ENCODE measurements around the gene PLVAP. TPM values are rescaled to one million over a fixed set of nuclear protein-coding genes. Genes with fewer than 3 reads are reported as not detected.

The PLVAP gene
- total RNA-seq, 1 experiment from 2014 or later = not detected

GRCh38 chr19:17320435-17320834 lies 56.7 kb downstream of the PLVAP start:
- Histone ChIP-seq H4K91ac (ENCODE audit: insufficient read length, low read depth, low read length) (no peak overlapping the region), H2AFZ (ENCODE audit: low read length) (no peak overlapping the region), H2AK5ac (ENCODE audit: insufficient read length, low read length) (no peak overlapping the region), H3K9me3 (ENCODE audit: control insufficient read depth, low read depth, low read length) (no peaks in the 10 kb centered on the region), H3K23me2 (ENCODE audit: insufficient read length, low read depth, low read length, poor library complexity, severe bottlenecking) (no peaks in the 10 kb centered on the region), H4K8ac (replicated peaks; ENCODE audit: insufficient read length, low read depth, low read length) (no peak overlapping the region), H2BK20ac (ENCODE audit: low read depth, low read length, poor library complexity, severe bottlenecking) (no peak overlapping the region), H2BK12ac (ENCODE audit: insufficient read length, low read depth, low read length) (no peak overlapping the region), H3K4me2 (ENCODE audit: insufficient read depth, insufficient read length, low read length) (no peak overlapping the region), H2BK120ac (ENCODE audit: low read depth, low read length, poor library complexity, severe bottlenecking) (no peak overlapping the region), H3K18ac (ENCODE audit: insufficient read length, low read depth, low read length) (no peak overlapping the region), H4K20me1 (ENCODE audit: control insufficient read depth, insufficient read depth, insufficient read length) (no peaks in the 10 kb centered on the region), H3K27ac (ENCODE audit: insufficient read length, low read depth, low read length) (no peak overlapping the region), H3K79me1 (ENCODE audit: insufficient read depth, low read depth, low read length, poor library complexity, severe bottlenecking) (no peaks in the 10 kb centered on the region), H3K23ac (ENCODE audit: insufficient read length, low read depth, low read length) (no peak overlapping the region), H3K4ac (ENCODE audit: low read depth, low read length) (no peak overlapping the region), H3K9ac (ENCODE audit: extremely low read depth, insufficient read length, low read length) (no peak overlapping the region), H3K79me2 (ENCODE audit: insufficient read depth, low read length) (no peaks in the 10 kb centered on the region), H3K14ac (ENCODE audit: insufficient read depth, low read length) (no peak overlapping the region), H4K5ac (ENCODE audit: insufficient read length, low read depth, low read length) (no peak overlapping the region), H3K4me1 (ENCODE audit: insufficient read depth, low read length) (no peaks in the 10 kb centered on the region), H3K56ac (ENCODE audit: insufficient read length, low read depth, low read length) (no peak overlapping the region), H2BK5ac (ENCODE audit: insufficient read length, low read length) (no peak overlapping the region), H3K27me3 (ENCODE audit: insufficient read depth, low read length) (no peaks in the 10 kb centered on the region), H3T11ph (ENCODE audit: low read length) (no peak overlapping the region), H2BK15ac (ENCODE audit: low read depth, low read length) (no peak overlapping the region)
- Mint-ChIP-seq H3K27me3 (ENCODE audit: low read depth) (peaks cover 2% of the 10 kb centered on the region; the same call in 1 of the 2 replicates), H3K36me3 (ENCODE audit: insufficient read depth in 1 of 3, low read depth in 3 of 3) (peaks cover 21 to 53% (median 36%) of the 10 kb centered on the region in 3 experiments; a peak in 6 of 7 replicates), H3K9me3 (no peaks in the 10 kb centered on the region), H3K4me1 (peaks cover 3% of the 10 kb centered on the region in 2 experiments; a peak in 2 of 4 replicates), H3K4me3 (no peak overlapping the region), H3K27ac (no peak overlapping the region)
- no peak for DNase-seq
- TF ChIP-seq CTCF (conservative IDR thresholded peaks at IDR 0.05) = no peak
- WGBS (ENCODE audit: extremely low coverage, insufficient read length, low lambda C conversion rate) = no CpG with 5 or more reads among the region's 11 CpGs
